DOHH2 (cell line): Measurements from ENCODE around the gene SFXN5.

Experiments
- H3F3A ChIP-seq: fragments of 200-600 bp; sonication (generic), shearing (Covaris generic); 2 replicates; pipeline ENCODE4 v1.6.0; 2016; ENCODE audit warnings: antibody characterized with exemption, mild to moderate bottlenecking; ENCODE audit not compliant: control insufficient read depth, insufficient read depth
- H3K27ac ChIP-seq: fragments of 200-600 bp; sonication (generic); 2 replicates; pipeline ENCODE4 v1.5.1; 2014; ENCODE audit warnings: low read depth, mild to moderate bottlenecking, low read length, moderate library complexity
- H3K27me3 ChIP-seq: fragments of 200-600 bp; sonication (generic); 2 replicates; pipeline ENCODE4 v1.6.1; 2014; ENCODE audit warnings: mild to moderate bottlenecking, low read length, mixed read lengths; ENCODE audit not compliant: control insufficient read depth
- H3K36me3 ChIP-seq: fragments of 200-600 bp; sonication (generic); 2 replicates; pipeline ENCODE4 v1.6.1; 2014; ENCODE audit warnings: mild to moderate bottlenecking, low read length, moderate library complexity, mixed read lengths; ENCODE audit not compliant: control insufficient read depth
- H3K4me1 ChIP-seq: fragments of 200-600 bp; sonication (generic); 2 replicates; pipeline ENCODE4 v1.6.1; 2014; ENCODE audit warnings: mild to moderate bottlenecking, low read length, mixed read lengths; ENCODE audit not compliant: control insufficient read depth
- H3K4me2 ChIP-seq: fragments of 200-600 bp; sonication (generic); 2 replicates; pipeline ENCODE4 v1.6.0; 2014; ENCODE audit warnings: mild to moderate bottlenecking, low read length, moderate library complexity
- H3K4me3 ChIP-seq: fragments of 200-600 bp; sonication (generic); 2 replicates; pipeline ENCODE4 v1.5.1; 2014; ENCODE audit warnings: mild to moderate bottlenecking, low read length, mixed read lengths
- H3K79me2 ChIP-seq: fragments of 200-600 bp; sonication (generic); 2 replicates; pipeline ENCODE4 v1.6.1; 2014; ENCODE audit warnings: mild to moderate bottlenecking, low read length, mixed read lengths; ENCODE audit not compliant: control insufficient read depth
- H3K9me2 ChIP-seq: fragments of 200-600 bp; sonication (generic); replicated peaks from 2 replicates; pipeline ENCODE4 v1.6.1; 2014; ENCODE audit warnings: mild to moderate bottlenecking, low read length, mixed read lengths; ENCODE audit not compliant: control insufficient read depth
- H3K9me3 ChIP-seq: fragments of 200-600 bp; sonication (generic); 2 replicates; pipeline ENCODE4 v1.6.1; 2014; ENCODE audit warnings: antibody characterized with exemption, low read length, mixed read lengths; ENCODE audit not compliant: control insufficient read depth, insufficient read depth
- H4K20me1 ChIP-seq: fragments of 200-600 bp; sonication (generic); 2 replicates; pipeline ENCODE4 v1.6.0; 2014; ENCODE audit warnings: low read depth, mild to moderate bottlenecking, antibody characterized with exemption, low read length, moderate library complexity; ENCODE audit not compliant: control insufficient read depth, insufficient read depth
- EZH2phosphoT487 ChIP-seq: fragments of 200-600 bp; sonication (generic); IDR thresholded peaks from 2 replicates; pipeline ENCODE4 v1.6.1; 2017; ENCODE audit warnings: borderline replicate concordance, mild to moderate bottlenecking, antibody characterized with exemption, low read length, moderate library complexity, mixed read lengths
- TF ChIP-seq, protein P1 (sequence below): fragments of 200-600 bp; sonication (generic); IDR thresholded peaks from one replicate; pipeline ENCODE4 v1.5.1; 2014; ENCODE audit warnings: antibody characterized with exemption, mild to moderate bottlenecking, low read depth, low read length; ENCODE audit not compliant: poor library complexity, severe bottlenecking

SFXN5 gene

DNA sequence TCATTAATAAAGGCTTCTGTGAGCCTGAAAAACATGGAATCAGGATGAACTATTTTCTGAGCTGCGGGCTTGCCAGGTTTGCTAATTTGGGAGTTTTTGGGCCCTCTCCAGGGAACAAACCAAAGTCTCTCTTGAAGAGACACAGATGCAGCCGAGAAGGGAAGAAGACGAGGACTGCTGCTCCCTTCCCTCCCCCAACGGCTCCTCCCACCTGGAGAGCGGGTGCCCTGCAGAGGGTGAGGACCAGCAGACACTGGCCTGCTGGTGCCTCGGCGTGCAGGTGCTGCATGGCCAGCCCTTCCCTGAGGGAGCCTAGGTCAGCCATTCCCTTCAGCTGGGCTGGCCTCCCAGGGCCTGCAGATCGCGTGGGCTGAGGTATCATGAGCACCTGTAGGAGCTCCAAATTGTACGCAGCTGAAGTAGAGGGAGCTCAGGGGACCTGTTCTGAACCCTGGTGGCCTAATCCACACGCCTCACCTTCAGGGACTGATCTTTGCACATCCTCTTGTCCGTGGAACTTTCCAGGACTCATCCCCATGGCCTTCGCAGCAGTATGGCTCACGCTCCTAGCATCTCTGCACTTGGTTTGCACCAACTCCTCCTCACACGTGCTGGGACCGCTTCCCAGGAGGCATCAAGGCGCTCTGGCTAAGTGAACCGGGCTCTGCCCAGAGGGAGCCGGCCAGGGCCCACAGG is 134.7 kb downstream of the SFXN5 start:
- Histone ChIP-seq H3K9me2 (no peaks in the 10 kb centered on the region), H3K9me3 (no peaks in the 10 kb centered on the region), H3K4me3 (no peak overlapping the region), H3K79me2 (no peaks in the 10 kb centered on the region), H3K36me3 (no peaks in the 10 kb centered on the region), H3K27me3 (peaks cover 2% of the 10 kb centered on the region; the same call in 1 of the 2 replicates), H3K4me1 (no peaks in the 10 kb centered on the region), H3K27ac (no peak overlapping the region), H3F3A (no peaks in the 10 kb centered on the region), H4K20me1 (no peaks in the 10 kb centered on the region), H3K4me2 (no peak overlapping the region)
- TF ChIP-seq, protein P1, sequence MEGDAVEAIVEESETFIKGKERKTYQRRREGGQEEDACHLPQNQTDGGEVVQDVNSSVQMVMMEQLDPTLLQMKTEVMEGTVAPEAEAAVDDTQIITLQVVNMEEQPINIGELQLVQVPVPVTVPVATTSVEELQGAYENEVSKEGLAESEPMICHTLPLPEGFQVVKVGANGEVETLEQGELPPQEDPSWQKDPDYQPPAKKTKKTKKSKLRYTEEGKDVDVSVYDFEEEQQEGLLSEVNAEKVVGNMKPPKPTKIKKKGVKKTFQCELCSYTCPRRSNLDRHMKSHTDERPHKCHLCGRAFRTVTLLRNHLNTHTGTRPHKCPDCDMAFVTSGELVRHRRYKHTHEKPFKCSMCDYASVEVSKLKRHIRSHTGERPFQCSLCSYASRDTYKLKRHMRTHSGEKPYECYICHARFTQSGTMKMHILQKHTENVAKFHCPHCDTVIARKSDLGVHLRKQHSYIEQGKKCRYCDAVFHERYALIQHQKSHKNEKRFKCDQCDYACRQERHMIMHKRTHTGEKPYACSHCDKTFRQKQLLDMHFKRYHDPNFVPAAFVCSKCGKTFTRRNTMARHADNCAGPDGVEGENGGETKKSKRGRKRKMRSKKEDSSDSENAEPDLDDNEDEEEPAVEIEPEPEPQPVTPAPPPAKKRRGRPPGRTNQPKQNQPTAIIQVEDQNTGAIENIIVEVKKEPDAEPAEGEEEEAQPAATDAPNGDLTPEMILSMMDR, result no peak
- no peak for TF ChIP-seq EZH2phosphoT487

DNA sequence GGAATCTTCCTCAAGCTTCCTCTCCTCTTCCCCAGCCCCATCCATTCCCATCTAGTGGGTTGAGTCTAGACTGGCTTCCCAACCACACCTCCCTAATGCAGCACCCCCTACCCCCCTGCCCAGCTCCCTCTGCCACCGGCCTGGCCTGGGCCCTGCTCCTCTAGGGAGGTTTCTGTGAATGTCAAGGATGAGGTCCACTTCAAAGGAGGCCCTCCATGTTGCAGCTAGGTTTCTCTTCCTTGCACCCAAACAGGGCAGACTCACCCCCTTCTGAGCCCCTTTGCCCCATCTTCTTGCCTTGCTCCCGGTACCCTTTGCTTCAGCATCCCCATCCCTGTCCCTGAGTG is 135.9 kb downstream of the SFXN5 start:
- H4K20me1 ChIP-seq, result no peaks in the 10 kb centered on the region
- no peaks in the 10 kb centered on the region for H3K79me2 ChIP-seq
- H3K27ac ChIP-seq, result no peak overlapping the region
- no peaks in the 10 kb centered on the region for H3K9me3 ChIP-seq
- H3K4me2 ChIP-seq, result no peak overlapping the region
- H3K4me3 ChIP-seq, result no peak overlapping the region
- no peaks in the 10 kb centered on the region for H3K9me2 ChIP-seq
- H3K36me3 ChIP-seq, result no peaks in the 10 kb centered on the region
- no peaks in the 10 kb centered on the region for H3F3A ChIP-seq
- peaks cover 2% of the 10 kb centered on the region; the same call in 1 of the 2 replicates for H3K27me3 ChIP-seq
- H3K4me1 ChIP-seq, result no peaks in the 10 kb centered on the region
- TF ChIP-seq, protein P1, result no peak
- TF ChIP-seq EZH2phosphoT487, result no peak

DNA sequence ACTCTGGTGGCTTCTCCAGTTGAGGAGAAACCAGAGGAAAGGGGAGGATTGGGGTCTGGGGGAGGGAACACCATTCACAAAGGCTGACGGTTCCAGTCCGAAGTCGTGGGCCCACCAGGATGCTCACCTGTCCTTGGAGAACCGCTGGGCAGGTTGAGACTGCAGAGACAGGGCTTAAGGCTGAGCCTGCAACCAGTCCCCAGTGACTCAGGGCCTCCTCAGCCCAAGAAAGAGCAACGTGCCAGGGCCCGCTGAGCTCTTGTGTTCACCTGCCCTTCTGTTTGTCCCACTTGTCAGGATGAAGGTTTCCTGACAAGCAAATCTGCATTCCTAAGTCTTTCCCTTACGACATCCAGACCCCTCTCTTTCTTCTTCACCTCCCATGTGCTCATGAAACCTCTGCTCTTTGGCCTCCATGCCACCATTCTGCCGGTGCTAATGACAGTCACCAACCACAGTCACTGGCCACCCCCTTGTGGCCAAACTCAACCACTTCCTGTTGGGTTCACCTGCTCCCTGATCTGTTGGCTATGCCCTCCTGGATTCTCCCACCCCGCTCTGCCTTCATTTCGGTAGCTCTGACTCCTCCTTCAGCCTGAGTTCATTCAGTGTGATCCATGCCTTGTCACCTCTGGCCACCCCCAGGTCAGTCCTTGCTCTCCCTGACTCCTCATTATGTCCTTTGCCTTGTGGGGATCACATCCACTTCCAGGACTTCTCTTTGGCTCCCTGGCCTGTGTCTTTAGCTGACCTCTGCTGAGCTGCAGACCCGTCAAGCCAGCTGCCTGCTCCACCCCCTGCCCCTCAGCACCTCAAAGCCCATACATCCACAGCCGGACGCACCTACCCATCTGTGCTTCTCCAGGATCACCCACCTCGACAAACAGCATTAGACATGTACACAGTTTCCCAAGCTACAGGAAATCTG is 136.6 kb downstream of the SFXN5 start:
- Histone ChIP-seq H3K36me3 (no peaks in the 10 kb centered on the region), H3K9me3 (no peaks in the 10 kb centered on the region), H3F3A (no peaks in the 10 kb centered on the region), H3K4me2 (no peak overlapping the region), H3K27me3 (peaks cover 9% of the 10 kb centered on the region; the same call in 1 of the 2 replicates), H3K9me2 (no peaks in the 10 kb centered on the region), H3K27ac (no peak overlapping the region), H3K4me3 (no peak overlapping the region), H3K79me2 (no peaks in the 10 kb centered on the region), H4K20me1 (no peaks in the 10 kb centered on the region), H3K4me1 (no peaks in the 10 kb centered on the region)
- TF ChIP-seq EZH2phosphoT487, result no peak
- TF ChIP-seq, protein P1, result peak; percentile 36
